Non-pigmented ciliary epithelial cell (primary cell): ENCODE measurements around the gene COLQ.
A peak's percentile ranks its signal among the peaks of the same experiment; 100 is the strongest.

ENCODE experiments used
- DNase-seq: peaks from one replicate; pipeline ENCODE4 v3.0.0-alpha.2; 2010; ENCODE audit warnings: low read depth

Gene COLQ

GRCh38 chr3:15454965-15455364 lies 66.5 kb downstream of the COLQ start:
- DNase-seq: no peak

- no peak for DNase-seq
Measured at GRCh38 chr3:15453991-15454625, 67.4 kb downstream of the COLQ start.

- no peak for DNase-seq
Measured at GRCh38 chr3:15453501-15453900, 68.0 kb downstream of the COLQ start.

DNA sequence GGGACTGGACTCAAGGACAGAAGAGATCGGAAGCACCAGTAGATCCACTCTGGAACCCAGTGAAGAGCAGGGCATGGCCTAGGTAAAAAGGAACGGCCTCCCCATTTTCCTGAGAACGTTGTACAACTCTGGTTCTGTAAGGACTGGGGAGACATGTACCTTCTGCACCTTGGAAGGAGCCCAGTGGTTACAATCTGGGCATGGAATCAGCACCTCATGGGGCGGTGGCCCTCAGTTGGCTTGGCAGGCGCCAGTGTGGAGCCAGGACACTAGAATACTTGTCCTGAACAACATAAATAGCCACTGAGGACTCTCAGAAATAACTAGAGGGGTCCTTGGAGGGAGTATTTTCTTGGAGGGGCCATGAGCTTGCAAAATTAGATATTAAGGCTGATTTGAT lies 68.5 kb downstream of the COLQ start:
- no peak for DNase-seq

DNA sequence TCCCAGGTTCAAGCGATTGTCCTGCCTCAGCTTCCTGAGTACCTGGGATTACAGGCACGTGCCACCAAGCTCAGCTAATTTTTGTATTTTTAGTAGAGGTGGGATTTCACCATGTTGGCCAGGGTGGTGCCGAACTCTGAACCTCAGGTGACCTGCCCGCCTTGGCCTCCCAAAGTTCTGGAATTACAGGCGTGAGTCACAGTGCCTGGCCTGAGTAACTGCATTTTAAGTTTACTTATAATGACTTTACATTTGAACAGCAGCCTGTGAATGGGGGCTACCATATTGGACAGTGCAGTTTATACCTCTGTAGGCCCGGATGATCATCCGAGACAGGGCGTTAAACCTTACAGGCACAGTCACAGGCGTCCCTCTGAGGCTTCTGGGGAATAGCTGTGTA lies 69.3 kb downstream of the COLQ start:
- DNase-seq: no peak

- DNase-seq: no peak
Measured at GRCh38 chr3:15451216-15452113, 70.0 kb downstream of the COLQ start.

DNA sequence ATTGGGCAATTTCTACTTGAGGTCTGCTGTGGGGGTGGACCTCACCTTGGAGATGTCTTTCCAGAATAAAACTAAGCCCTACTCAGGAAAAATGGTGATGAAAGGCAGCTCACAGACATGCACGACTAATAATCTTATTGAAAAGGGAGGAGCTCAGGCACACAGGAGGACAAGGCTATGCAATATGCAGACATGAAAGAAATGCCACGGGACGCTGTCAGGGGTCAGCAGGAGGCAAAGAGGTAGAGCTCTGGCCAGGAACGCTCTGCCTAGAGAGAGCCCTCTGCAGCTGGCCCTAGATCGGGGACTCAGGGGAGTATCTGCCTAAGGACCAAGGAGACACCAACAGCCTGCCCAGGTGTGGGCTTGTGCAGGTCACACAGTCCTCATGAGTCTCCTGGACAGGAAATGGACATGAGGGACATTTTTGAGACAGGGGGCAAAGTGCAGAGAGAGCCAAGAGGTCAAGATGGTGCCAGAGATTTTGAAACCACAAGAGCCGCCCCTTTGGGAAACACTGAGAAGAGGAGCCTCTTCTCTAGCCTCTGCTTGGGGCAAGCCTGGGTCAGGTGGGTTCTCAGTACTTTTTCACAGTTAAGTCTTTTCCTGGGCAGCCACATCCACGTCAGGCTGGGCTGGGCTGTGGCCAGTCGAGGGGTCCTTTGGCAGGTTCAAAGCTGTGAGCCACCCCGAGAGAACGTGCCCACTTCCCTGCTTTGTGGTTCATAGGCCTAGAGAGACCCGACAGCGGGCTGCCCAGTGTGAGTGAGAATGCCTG lies 70.9 kb downstream of the COLQ start:
- DNase-seq: no peak

DNA sequence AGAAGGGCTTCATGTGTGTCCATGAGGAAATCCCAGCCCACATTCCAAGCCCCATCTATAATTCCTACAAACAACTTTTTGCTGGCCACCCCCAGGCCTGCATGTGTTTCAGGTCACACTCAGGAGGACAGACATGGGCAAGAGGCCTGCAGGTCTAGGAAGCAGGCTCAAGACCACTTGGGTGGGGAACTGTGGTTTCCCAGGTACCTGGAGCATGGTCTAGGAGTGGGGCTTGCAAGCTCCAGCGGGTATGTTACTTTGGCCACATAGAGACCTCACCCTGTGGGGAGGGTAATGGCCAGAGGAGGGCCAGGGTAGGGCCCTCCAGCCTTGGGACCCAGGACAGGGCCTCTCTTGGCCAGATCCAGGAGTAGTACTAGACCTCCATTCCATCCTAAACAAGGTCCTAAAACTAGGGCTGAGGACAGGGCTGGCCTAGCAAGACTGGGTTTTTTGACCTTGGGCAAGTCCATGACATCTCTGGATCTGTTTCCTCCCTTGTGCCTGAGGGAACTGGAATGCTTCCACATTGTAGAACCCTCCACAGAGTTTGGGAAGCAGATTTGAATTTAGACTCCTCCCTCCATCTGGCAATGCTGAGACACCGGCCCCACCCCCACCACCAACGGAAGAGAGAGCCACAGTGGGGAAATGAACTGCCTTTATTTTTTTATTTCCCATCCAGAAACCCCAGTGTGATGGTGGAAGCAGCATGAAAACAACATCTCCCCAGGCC lies 71.8 kb downstream of the COLQ start:
- DNase-seq: no peak

- no peak for DNase-seq
Measured at GRCh38 chr3:15443826-15444524, 77.5 kb downstream of the COLQ start.

- no peak for DNase-seq
Measured at GRCh38 chr3:15440891-15441290, 80.6 kb downstream of the COLQ start.

- DNase-seq: no peak
Measured at GRCh38 chr3:15439476-15439875, 82.0 kb downstream of the COLQ start.

DNA sequence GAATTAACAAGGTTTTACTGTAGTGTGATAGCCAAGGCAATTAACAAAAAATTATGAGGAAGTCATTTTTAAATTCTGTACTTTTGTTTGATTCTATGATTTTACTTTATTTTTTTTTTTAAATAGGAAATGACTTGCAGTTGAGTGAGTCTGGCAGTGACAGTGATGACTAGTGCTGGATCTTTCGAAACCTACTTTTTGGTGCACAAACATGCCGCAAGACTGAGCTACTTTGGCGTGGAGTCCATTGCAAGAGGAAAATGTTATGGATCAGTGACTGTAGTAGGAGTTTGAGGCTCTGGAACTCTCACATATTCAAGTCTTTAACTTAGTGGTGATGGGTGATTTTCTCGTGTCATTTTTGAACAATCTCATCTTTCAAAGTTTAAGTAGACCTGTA lies 82.5 kb downstream of the COLQ start:
- no peak for DNase-seq

GRCh38 chr3:15436246-15436645 lies 85.3 kb downstream of the COLQ start:
- DNase-seq: no peak

- no peak for DNase-seq
Measured at GRCh38 chr3:15434756-15435155, 86.8 kb downstream of the COLQ start.

DNA sequence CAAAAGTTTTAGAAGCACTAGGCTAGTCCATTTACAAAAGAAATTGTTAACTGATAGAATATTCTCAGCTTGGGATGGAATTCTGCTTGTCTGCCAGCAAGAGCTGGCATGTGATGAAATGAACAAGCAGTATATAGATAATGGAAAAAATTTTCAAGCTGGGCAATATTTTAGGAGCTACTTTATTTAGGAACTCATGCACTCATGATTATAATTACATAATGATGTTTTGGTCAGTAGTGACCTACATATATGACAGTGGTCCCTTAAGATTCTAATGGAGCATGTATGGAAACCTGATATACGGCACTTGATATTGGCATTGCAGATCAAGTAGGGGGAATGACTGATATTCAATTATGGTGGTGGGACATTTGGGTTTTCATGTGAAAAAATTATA lies 88.0 kb downstream of the COLQ start:
- no peak for DNase-seq

DNA sequence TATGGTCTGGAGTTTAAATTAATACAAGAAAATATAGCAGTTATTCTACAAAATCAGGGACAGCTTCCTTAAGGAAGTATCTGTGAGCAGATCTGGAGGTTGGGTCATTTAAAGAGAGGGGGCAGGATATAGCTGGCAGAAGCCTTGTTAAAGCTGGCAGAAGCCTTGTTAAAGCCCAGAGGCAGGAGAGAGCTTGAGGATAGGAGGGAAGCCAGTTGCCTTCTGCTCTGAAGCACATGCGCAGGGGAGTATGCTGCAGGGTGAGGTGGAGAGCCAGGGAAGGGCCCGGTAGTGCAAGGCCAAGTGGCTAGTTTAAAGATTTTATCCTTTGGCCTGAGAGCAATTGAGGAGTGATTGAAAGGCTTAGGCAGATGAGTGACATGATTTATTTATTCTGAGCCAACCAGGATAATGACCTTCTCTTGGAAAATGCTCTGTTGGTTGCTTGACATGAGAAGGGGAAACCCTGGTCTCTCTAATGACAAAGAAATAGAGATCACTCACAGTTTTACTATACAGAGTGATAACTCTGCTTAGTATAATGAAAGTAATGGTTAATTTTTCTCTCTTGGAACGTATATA lies 90.2 kb downstream of the COLQ start:
- no peak for DNase-seq

DNA sequence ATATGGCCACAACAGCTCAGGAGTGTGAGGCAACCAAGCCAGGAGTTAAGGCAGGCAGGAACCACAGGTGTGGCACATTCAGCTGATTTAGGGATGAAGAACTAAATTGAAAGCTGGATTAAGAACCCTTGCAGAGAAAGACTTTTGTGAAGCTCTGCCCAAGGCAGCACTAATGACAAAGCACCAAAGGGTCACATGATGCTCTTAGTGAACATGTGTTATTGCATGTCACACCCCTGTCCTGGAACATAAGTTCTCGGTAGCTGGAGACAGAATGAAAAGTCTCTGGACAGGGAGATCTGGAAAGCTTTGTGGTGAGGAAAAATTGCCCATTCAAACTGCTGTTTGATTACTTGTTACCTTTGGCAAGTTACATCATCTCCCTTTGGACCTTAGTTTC lies 90.9 kb downstream of the COLQ start:
- DNase-seq: no peak

DNA sequence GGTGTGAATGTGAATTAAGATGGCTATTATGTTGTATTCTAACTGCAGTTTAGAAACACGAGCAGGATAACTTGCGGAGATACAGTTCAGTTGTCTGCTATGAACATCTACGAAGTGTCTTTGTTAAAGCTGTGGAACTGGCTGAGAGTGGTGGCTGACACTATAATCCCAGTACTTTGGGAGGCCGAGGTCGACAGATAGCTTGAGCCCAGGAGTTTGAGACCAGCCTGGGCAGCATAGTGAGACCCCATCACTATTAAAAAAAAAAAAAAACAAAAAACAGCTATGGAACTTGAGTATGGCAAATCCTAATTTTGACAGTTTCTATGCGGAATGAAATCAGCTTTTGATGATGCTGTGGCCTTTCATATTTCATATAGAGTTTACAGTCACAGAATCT lies 92.4 kb downstream of the COLQ start:
- DNase-seq: no peak

DNA sequence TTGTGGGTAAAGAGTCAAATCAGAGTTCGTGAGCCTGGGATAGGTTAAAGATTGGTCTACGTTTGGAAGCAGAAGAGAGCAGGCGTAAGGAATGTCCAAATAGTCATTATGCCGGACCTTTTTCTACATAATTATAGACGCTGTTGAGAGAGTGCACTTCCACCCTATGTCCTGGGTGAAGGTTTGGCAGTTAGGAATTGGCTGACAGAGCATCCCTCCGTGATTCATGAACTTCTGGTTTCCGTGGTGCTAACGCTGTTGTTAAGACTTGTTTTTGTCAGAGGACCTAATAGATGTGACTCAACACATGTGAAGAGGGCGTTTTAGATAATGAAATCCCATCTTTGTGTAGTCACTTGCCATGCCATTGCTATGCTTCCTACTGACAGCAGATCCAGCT lies 93.0 kb downstream of the COLQ start:
- peak; percentile 45 for DNase-seq

- no peak for DNase-seq
Measured at GRCh38 chr3:15427981-15428380, 93.5 kb downstream of the COLQ start.

GRCh38 chr3:15427182-15427880 lies 94.2 kb downstream of the COLQ start, which contains the start of the genes EAF1 and METTL6:
TSS of gene EAF1 (plus strand) at chr3:15427598. CDS start at chr3:15427780, 182 bp downstream.
TSS of gene METTL6 (minus strand) at chr3:15427544. CDS start at chr3:15426511, 1,033 bp downstream.
- no peak for DNase-seq
